ENCODE measurements around the gene KRTAP9-3.
"Not testable (repeated sequence)": the region's sequence is repeated elsewhere in the genome, so short reads cannot be mapped to it uniquely, and the experiment has no call there.

Gene KRTAP9-3

DNA sequence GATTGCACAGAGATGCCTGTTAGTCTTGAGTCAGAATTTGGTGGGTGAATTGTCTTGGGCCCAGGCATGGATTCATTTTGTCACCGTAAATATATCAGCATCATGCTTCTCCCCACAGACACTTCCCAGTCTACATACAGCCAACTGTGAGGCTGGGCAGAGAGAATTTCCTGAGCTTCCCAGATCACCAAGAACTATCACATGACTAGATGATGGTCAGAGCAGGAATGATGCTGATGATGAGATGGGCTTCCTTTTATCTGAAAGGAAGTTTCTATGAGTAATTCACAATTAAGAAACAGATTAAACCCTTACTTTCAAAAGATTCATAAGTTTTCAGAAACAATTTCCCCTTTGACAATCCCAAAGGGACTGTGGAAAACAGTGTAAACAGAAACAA, 22.6 kb downstream of the KRTAP9-3 start:
- DNase-seq, result no peak

GRCh38 chr17:41255381-41256290, 23.4 kb downstream of the KRTAP9-3 start, which contains the start of gene KRTAP9-9:
Gene KRTAP9-9 (plus strand): TSS chr17:41255384.
- DNase-seq, result not testable (repeated sequence)

DNA sequence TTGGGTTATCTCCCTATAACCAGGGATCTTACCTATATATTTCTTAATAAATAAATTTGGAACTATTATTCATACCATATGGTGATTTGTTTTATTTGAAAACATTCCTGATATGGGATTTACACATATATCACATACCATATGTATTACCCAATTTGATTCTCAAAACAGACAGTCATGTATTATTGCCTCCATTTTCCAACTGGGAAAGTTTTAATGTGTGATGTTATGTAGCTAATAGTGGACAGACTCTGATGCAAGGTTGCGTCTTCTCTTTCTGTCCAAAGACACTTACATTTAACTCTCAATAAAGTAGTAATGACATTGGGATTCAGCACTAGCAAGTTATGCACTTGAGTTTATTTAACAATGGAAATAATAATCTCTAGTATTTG, 24.0 kb downstream of the KRTAP9-3 start:
- DNase-seq, result no peak

- no peak for DNase-seq
Measured at GRCh38 chr17:41258406-41258805, 26.2 kb downstream of the KRTAP9-3 start.

DNA sequence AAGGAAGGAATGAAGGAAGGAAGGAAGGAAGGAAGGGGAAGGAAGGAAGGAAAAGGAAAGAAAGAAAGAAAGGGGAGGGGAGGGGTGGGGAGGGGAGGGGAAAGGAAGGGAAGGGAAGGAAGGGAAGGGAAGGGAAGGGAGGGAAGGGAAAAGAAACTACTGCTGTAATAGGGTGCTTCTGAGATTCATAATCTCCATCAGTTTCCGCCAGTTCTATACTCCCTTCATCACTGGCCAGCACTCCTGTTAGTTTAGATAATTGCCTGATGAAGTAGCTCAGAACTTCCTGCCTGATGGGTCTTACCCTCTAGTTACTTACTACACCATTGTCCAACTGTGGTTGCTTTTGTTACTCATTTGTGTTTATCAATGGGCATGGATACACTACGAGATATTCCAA, 31.0 kb downstream of the KRTAP9-3 start:
- DNase-seq, result no peak

DNA sequence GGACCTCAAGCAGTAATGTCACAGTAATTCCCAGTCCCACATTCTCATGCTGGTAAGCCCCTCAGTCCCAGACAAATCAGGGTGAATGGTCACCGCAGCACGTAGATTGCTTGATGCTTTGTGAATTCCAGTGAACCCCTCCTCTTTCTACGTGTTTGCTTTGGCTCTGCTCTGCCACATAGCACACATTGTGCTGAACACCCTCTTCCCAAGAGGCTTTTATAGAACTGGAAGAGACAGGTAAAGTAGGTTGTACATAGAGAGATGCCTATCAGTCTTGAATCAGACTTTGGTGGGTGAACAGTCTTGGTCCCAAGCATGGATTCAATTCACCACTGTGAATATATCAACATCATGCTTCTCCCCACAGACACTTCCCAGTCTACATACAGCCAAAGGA, 32.4 kb downstream of the KRTAP9-3 start:
- DNase-seq, result no peak

- no peak for DNase-seq
Measured at GRCh38 chr17:41265078-41265477, 32.8 kb downstream of the KRTAP9-3 start, which contains the start of gene KRTAP9-6. Gene KRTAP9-6 (plus strand): TSS chr17:41265378. CDS start chr17:41265378, 0 bp downstream.

DNA sequence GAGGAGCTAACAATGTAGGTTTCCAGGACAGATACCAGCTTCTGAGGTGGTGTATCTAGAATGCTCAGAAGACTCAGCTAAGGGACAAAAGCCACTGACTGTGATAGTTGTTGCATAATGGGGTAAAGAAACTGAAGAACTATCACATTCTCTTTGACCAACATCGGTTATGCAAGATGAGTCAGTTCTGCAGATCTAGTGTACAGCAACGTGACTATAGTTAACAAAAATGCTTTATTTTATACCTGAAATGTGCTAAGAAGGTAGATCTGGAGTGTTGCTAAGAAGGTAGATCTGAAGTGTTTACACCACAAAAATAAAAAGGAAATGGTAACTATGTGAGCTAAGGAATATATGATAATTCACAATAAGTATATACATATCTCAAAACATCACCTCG, 35.5 kb downstream of the KRTAP9-3 start:
- DNase-seq, result no peak

GRCh38 chr17:41271323-41271722, 39.1 kb downstream of the KRTAP9-3 start:
- DNase-seq, result not testable (repeated sequence)

DNA sequence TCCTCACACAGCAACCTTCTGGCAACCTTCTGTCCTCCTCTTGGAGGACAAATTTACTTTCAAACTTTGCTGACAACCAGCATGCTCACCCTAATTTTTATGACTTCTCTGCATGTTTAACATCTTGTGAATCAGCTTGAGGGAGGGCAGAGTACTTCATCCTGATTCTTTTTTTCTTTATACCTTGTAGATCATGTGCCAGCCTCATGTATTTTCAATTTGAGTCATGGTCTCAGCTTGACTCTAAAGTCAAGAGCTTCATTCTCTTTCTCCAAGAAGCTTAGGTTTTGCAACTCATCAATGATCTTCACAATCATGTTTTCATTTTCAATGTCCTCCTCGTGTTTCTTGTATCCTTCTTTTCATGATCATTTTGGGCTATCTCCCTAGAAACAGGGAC, 39.6 kb downstream of the KRTAP9-3 start:
- DNase-seq, result no peak

DNA sequence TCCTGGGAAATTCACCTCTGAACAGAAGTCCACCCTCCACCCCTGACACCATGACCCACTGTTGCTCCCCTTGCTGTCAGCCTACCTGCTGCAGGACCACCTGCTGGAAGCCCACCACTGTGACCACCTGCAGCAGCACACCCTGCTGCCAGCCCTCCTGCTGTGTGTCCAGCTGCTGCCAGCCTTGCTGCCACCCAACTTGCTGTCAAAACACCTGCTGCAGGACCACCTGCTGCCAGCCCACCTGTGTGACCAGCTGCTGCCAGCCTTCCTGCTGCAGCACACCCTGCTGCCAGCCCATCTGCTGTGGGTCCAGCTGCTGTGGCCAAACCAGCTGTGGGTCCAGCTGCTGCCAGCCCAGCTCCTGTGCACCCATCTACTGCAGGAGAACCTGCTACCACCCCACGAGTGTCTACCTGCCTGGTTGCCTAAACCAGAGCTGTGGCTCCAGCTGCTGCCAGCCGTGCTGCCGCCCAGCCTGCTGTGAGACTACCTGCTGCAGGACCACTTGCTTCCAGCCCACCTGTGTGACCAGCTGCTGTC, 43.5 kb downstream of the KRTAP9-3 start, which contains the start of gene KRTAP9-7:
Gene KRTAP9-7, plus strand, starts transcription at position 51 of the 543 bp plus-strand sequence. Its CDS starts 0 bp downstream, at position 51.
- not testable (repeated sequence) for DNase-seq

DNA sequence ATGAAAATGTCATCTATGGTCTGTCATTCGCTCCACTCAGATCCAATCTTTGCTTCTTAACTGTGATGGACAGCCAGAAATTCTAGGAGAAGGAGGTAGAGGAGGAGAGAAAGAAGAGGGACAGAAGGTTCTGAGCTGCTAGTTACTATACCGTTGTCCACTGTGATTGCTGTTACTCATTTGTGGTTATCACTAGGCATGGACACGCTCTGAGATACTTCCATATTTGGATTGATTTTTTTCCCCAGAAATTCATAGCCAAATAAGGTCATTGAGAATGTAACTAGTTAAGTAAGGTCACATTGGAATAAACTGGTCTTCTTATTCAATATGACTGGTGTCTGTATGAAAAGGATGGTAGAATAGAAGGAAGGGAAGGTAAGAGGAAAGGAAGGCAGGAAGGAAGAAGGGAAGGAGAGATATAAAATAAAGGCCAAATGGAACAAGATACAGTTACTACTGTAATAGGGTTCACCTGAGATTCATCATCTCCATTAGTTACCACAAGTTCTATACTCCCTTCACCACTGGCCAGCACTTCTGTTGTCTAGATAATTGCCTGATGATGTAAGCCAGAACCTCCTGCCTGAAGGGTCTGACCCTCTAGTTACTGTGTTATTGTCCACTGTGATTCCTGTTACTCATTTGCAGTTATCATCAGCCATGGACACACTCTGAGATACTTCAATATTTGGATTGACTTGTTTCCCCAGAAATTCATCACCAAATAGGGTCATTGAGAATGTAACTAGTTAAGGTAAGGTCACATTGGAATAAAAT, 46.1 kb downstream of the KRTAP9-3 start:
- DNase-seq, result no peak

Data from NCI-H1930 (cell line).